ENCODE results near the gene LMAN2L.
A peak's percentile ranks its signal among the peaks of the same experiment; 100 is the strongest.

The LMAN2L gene

DNA sequence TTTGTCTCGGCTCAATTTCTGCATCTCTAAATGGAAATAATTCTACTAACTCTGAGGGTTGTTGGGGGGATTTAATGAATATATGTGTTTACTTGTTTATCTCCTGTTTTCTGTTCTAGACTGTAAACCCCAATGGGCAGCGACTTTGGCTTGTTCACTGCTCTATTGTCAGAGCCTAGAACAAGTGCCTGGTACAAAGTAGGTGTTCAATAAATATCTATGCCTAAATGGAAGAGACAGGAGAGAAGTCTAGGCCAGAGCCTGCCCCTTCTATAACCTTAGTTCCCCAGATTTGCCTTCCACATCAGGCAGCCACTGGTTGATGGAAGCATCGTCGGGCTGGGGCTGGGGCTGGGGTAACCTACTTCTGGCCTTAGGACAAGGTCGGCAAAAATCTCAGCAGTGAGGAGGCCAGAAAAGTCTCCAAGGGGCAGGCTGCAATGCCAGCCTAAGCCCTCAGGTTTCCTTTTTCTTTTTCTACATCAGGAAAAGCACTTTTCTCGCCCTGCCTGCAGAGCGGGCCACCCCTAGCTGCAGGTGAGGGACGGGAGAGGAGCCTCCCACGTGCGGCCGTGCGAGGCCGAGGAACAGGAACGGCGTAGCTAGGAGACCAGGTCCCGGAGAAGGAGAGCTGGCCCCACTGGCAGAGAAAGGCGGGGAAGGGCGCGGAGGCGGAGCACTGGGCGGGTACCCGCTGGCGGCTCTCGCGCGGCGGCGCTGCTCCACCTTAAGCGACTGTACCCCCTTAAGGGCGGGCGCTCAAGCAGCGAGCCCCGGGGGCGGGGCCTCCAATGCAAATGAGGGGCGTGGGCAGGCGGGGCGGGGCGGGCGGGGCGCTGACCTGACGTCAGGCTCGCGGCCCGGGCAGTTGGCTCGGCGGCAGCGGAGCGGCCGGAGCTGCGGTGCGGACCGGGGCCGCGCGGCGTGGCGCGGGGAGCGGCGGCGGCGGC is 20.4 kb upstream of the LMAN2L start, which contains the start of gene CNNM4:
Gene CNNM4, plus strand, starts transcription at position 867 of the 950 bp plus-strand sequence. CDS start 98 bp downstream, outside the sequence.
- peak; percentile 93 for DNase-seq

DNA sequence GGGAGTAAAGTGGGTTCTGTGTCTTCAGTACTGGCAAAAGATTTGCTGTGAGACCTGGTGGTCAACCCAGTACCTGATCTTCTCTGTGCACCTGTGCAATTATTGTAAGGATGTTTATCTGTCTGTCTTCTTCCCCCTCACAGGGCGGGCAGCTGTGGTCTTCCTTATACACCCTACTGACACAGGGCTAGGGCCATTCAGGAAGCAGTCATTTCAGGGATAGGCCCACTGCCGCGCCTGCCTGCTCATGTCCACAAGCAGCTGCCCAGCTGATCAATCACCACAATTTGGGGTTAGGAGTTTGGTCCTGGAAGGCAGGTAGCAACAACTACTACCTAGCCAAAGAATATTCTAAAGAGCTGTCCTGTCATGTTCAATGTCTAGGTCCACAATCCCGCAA is 19.7 kb upstream of the LMAN2L start:
- no peak for DNase-seq

DNA sequence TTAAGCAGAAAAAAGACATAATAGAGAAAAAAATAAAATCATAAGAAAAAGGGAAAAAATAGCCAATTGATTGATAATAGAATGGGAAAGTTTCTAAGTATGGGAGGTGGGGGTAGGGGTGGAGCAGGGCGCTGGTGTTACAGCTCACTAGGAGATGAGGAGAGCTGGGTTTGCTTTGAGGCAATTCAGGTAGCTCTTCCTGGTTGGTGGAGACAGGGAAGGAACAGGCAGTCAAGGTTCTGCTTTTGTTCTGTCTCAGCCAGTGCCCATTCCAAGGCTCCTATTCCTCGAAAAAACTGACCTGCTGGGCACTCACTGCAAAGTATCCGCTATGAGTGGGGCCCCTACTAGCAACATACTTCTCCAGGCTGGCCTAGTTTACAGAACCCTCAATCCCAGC is 19.1 kb upstream of the LMAN2L start:
- DNase-seq, result peak; percentile 28

DNA sequence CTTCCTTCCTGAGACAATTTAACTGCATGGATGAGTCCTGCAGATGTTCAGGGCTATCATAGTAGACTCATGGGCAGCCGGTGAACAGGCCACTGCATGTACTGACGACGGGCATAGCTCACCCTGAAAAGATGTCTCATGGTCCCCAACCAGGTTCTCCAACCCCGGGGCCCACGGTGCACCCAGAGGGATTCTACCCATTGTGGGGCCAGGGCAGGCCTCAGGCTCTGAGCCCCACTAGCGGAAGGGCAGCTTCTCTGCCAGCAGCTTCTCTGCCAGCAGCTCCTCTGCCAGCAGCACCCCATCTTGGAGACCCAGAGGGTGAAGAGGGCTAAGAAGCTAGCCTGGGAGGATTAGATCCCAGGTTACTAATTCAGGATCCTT is 17.6 kb upstream of the LMAN2L start:
- DNase-seq, result no peak

DNA sequence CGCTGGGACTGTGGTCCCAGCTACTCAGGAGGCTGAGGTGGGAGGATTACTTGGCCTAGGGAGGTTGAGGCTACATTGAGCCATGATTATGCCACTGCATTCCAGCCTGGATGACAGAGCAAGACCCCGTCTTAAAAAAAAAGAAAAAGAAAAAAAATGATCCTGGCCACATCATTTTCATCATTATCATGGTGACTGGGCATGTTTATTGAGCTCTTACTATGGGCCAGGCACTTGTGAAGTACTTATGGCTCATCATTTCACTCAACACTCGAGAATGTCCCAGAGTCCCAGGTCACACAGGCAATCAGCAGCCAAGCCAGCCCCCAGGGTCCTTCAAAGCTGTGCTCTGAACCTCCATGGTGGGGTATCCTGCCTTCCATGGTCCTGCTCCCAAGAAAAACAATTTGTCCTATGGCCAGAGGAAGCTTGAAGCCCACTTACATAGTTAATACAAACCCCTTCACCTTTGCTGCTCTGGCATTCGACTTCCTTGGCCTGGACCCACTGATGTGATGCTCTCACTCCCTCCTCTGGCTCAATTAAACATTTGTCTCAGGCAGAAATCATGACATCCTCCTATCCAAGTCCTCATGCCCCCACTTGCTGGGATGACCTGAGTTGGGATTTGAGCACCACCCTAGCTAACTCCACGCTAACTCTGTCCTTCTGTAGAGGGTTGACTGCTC is 17.1 kb upstream of the LMAN2L start:
- no peak for DNase-seq

DNA sequence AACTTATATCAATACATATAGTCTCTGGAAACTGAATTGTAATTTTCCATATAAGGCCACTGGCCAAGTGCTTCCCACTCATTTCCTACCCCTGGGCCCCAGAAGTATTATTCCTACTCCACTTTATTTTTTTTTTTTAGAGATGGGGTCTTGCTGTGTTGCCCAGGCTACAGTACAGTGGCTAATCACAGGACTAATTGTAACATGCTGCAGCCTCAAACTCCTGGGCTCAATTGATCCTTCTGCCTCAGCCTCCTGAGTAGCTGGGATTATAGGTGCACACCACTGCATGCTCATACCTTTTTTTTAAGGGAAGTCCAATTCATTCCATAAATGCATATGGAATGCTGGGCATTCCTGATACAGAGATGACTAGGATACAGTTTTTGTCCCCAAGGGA is 14.5 kb upstream of the LMAN2L start:
- no peak for DNase-seq

DNA sequence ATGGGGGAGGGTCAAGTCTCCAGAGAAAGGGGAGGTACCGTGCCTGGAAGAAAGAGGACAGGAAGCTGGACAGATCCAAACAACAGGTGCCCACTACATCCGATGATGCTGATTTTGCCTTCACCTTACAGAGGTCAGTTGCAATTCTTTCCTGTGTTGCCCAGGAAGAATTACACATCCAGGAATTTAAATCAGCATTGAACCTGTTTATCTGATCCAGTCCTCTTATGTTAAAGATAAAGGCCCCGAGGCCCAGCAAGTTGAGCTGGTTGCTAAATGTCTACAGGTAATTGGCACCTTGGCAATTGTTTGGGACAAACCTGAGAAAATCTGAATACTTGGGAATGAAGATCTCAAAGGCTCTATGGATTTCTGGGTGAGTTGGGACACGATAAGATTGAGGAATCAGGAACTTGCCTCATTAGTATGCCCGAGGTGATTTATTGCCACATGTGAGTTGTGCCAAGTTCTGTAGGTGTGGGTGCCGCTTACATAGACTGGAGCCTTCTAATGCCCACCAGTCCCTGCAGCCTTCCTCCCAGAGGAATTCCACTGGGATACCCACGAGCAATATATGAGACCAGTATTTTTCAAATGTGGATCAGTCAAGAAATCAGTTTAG is 13.9 kb upstream of the LMAN2L start:
- DNase-seq, result no peak

DNA sequence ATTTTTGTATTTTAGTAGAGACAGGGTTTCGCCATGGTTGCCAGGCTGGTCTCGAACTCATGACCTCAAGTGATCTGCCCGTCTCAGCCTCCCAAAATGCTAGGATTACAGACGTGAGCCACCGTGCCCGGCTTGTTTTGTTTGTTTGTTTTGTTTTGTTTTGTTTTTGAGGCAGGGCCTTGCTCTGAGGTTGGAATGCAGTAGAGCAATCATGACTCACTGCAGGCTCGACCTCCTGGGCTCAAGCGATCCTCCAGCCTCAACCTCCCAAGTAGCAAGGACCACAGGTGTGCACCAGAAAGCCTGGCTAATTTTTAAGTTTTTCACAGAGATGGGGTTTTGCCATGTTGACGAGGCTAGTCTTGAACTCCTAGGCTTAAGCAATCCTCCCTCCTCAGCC is 11.9 kb upstream of the LMAN2L start:
- no peak for DNase-seq

DNA sequence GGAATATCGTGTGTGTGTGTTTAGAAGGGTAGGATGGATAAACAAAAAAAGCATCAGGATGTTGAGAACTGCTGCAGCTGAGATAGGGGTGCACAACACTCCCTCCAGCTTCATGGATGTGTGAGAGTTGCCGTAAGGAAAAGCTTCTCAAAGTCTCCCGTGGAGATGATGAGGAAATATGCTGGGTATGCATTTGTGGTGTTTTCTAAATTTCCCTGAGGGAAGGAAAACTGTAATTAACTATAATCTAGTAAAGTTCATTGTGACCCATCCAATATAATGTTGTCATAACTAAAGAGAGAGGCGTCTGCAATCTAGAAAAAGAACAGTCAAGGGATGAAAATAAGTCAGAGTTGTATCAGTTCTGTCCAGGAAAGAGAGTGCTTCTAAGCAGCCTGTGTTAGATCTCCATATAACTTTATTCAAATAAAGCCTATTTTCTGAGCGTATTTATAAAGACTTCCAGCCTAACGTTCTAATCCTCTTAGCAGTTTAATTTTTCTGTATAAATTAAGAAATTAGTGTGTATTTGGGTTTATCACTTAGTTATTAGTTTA is 7.3 kb upstream of the LMAN2L start:
- no peak for DNase-seq

DNA sequence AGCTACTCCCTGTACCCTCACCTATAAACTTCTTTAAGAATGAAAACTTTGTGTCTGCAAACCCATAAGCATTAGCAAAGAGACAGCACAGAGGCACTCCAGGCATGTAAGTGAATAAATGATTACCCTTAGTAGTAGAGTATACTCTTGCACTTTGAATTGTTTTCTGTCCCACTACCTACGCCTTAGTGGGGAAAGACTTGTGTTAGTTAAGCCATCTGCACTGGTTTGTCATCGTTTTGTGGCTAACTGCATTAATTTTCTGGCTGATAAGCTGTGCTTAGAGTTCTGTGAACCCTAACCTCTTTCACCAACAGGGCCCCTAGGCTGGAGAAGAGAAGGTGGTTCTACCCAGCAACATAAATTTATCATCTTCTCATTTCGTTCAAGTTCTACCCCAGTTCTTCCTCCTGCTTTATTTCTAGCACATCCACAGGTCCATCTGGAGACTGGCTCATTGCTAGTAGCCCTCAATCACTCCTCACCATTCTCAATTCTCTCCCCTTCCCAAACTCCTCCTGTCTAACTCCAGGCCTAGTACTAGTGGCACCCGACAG is 710 bp downstream of the LMAN2L start:
- no peak for DNase-seq

DNA sequence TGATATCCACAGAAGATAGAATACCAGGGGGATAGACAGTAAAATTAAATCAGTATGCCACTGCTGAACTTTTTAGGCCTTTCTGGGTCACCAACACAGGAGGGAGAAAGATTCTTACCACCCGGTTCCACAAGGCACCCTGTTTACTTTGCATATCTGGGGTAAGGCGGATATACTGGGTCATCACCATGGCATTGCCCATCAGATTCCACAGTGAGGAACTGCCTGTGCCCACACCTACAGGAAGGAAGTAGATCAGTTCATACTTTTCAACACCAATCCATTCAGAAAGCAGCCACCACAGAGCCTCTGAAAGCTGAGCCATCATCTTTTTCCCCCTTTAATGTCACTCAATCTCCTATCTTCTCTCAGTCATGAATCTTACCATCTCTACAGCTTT is 2.0 kb downstream of the LMAN2L start:
- no peak for DNase-seq

DNA sequence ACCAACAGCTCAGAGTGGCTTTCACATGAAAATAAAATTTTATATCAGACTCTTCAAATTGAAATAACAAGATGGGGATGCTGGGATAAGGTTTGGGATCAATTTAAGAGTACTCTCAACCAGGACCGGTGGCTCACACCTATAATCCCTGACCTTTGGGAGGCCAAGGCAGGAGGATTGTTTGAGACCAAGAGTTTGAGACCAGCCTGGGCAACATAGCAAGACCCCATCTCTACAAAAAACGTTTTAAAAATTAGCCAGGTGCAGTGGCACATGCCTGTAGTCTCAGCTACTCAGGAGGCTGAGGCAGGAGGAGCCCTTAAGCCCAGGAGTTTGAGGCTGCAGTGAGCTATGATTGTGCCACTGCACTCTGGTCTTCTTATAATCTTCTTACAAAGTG is 2.6 kb downstream of the LMAN2L start:
- no peak for DNase-seq

DNA sequence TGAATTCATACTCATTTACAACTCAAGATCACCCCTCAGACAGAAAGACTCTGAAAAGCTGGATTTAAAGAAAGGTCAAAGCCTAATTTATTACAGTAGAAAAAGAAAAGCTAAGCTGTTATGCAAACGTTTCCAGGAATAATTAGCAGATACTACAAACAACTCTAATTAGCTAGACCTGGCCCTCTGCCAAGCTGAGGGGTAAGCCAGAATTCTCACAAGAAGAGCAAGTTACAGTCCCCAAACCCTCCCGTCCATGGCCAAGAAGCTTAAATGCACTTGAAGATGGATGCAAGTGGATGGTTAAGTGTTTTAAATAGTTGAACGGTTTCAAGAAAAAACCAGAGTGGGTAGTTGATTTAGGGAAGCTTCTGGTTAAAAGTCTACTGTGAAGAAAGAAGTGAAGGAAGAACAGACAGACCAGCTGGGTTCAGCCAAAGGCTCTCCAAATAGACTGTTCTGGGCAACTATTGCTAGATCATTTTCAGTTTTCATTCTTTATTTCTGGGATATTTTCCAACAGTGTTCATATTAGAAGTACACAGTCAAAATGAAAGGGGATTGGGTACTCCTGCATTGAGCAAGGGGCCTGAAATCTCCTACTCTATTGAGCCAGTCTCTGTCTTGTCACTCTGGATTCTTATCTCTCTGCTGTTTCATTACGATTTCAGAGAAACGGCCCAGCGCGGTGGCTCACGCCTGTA is 4.8 kb downstream of the LMAN2L start:
- no peak for DNase-seq

DNA sequence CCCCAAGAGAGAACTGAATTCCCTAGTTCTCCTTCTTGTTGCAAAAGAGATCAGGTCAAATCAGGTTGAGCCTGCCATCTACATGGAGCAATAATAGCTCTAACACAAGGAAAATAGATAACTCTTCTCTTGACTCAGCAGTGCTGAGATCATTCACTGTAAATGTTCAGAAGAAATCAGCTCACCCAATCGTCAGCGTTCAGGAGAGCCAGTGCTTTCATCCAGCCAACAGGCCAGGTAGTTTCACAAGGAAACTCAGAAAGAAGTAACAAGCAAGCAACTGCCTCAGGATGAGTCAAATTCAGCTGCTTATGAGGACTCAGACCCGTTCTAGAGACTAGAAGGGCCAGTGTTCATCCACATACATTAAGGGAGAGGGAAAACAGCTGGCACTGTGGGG is 5.9 kb downstream of the LMAN2L start:
- DNase-seq, result no peak

DNA sequence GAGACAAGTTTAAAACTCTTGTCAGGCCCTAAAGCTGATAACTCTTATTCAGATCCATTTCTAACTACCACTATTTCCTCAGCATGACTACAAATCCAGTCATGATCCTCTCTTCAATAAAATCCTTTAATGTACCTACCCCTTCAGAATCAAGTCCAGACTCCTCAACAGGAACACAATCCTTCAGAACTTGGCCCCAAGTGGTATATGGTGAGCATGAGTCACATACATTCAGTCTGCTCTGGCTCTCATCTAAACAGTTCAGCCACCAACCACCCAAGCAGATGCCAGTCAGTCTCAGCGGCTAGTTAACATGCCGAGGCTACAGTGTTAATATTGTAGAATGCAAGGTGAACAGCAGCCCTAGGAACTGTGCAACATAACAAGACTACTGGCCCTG is 9.7 kb downstream of the LMAN2L start:
- no peak for DNase-seq

DNA sequence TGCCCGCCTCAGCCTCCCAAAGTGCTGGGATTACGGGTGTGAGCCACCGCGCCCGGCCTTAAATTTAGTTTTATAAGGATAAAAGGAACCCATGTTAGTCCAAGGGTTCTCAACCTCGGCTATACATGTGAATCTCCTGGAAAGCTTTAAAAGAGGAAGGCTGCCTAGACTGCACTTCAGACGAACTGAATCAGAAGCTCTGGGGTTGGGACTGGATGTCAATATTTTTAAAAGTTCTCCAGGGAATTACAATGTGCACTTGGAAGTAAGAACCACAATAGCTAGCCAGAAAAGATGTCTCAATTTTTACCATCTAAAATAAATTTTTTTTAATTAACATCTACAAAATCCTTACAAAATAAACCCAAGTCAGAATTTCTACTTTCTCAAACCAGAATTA is 10.1 kb downstream of the LMAN2L start:
- DNase-seq, result no peak

DNA sequence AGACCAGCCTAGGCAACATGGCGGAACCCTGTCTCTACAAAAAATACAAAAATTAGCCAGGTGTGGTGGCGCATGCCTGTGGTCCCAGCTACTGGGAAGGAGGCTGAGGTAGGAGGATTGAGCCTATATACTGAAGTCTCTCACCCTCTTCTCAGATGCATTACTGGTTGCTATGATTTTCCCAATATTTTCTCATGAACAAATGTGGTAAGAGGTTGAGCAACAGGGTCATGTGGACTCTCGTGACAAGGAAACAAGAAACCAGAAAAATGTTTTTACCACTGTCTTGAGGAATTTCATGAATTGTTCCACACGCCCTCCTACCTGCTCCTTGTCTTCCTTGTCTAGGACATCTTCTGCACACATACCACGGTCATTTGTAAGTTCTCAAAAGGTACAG is 12.4 kb downstream of the LMAN2L start:
- no peak for DNase-seq

DNA sequence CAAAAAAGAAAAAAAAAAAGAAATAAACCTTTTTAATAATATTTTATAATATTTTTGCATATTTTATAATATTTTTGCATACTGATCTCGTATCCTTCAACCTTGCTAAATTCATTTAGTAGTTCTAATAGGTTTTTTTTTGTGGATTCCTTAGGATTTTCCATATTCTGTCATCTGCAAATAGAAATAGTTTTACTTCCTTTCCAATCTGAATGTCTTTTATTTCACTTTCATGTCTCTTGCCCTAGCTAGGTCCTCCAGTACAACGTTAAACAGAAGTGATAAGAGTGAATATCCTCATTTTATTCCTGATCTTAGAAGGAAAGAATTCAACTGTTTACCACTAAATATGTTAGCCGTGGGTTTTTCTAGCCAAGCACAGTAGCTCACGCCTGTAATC is 13.7 kb downstream of the LMAN2L start:
- no peak for DNase-seq

DNA sequence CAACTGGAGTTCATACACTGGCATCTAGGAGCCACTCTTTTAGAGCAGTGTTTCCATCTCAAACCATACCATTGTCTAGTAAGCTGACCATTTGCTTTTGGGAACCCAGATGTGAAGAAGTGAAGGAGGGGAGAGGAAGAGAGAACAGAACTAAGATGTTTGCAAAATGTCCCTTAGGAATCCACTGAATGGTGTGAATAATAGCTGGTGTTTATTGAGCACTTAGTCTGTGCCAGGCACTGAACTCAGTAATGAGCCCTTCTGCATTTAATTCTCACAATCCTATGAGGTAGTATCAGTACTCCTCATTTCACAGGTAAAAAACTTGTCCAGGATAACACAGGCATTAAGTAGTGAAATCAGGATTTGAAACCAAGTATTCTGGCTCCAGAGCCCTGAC is 23.5 kb downstream of the LMAN2L start:
- DNase-seq, result no peak

DNA sequence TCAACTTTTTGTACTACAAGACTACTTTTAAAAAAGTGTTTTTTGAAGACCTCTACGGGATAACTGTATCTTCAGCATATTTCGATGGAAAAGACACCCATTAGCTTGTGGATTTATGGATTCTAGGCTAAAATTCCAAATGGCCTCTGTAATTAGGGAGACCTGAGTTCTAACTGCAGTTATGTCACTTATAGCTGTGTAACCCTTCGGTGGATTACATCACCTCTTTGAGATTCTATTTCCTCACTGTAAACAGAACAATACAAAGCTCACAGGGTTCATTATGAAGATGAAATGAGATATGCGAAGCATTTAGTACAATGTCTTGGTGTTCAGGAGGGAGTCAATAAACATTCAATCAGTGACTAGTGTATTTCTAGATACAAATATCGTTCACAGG is 24.2 kb downstream of the LMAN2L start:
- no peak for DNase-seq

DNA sequence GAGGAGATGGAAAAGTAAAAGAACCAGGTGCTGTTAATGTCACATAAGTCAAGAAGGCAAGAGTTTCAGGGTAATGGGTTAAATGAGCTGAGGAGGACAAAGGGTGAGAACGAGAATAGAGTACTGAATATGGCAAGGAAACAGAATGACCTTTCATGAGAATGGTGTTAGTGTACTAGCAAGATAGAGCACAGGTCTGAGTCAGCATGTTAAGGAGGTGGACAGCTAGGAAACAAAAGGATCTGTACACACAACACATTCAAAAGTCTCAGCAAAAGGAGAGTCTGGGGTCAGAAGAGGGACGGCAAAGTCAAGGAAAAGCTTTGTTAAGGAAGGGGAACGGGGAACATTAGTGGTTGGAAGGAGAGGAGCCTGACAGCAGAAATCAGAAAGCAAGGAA is 28.9 kb downstream of the LMAN2L start:
- DNase-seq, result no peak

DNA sequence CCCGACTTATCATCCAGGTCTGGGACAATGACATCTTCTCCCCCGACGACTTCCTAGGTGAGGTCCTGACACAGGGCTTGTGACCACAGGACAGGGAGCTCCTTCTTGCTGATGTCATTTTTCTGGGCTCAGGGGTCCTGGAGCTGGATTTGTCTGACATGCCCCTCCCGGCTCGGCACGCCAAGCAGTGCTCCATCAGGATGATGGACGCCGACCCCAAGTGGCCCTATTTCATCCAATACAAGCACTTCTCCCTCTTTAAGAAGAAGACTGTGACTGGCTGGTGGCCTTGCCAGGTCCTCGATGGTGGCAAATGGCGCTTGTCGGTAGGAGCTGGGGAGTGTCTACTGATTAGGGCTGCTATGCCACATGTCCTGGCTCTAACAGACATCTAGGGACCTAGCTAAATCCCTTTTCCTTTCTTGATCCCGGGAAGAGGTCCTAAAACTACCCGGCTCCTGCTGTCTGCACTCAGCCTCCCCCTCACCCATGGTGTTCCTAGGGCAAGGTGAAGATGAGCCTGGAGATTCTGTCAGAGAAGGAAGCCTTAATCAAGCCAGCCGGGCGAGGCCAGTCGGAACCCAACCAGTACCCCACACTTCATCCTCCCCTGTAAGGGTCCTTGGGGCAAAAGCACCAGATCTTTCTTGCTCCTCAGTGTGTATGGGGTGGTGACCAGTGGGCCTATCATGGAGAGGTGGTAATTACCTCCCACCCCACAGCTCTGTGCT is 36.7 kb downstream of the LMAN2L start:
- DNase-seq, result no peak

All from DMS153 (cell line).